HEK293 (cell line): ENCODE data around the gene SAE1.

Experiments used
- CTCF ChIA-PET: fragments of 350-600 bp; formaldehyde crosslinking; extraction: SDS; loops from one replicate; lab custom pipeline; 2021; ENCODE audit warnings: antibody characterized with exemption; lab: Yijun Ruan, JAX
- POLR2A ChIA-PET: fragments of 300-600 bp; formaldehyde crosslinking; extraction: SDS; loops from one replicate; lab custom pipeline; 2020; ENCODE audit warnings: antibody characterized with exemption, inconsistent platforms; lab: Yijun Ruan, JAX
- H3K27ac ChIP-seq: fragments of 200-500 bp; sonication (Bioruptor generic); 2 replicates; pipeline ENCODE4 v1.5.1; 2014; ENCODE audit warnings: low read depth, low read length, control low read depth, inconsistent platforms; ENCODE audit errors: extremely low read depth
- H3K36me3 ChIP-seq, 2 experiments: fragments of 200-500 bp in 1 of 2; sonication (Bioruptor generic) in 1 of 2; 1 replicate in 1 of 2; 2 replicates in 1 of 2; pipeline ENCODE4 v1.5.1; 2014 to 2017; ENCODE audit warnings: inconsistent platforms in 2 of 2, low read length in 2 of 2; ENCODE audit not compliant: control insufficient read depth in 2 of 2, insufficient read depth in 1 of 2
- H3K4me1 ChIP-seq: fragments of 200-500 bp; sonication (Bioruptor generic); 2 replicates; pipeline ENCODE4 v1.5.1; 2014; ENCODE audit warnings: mild to moderate bottlenecking, low read length, inconsistent platforms; ENCODE audit not compliant: control insufficient read depth, insufficient read depth
- H3K4me3 ChIP-seq: 2 replicates; pipeline ENCODE4 v1.5.1; 2011; ENCODE audit warnings: low read depth, mild to moderate bottlenecking, control low read depth, low read length, moderate library complexity
- H3K9me3 ChIP-seq: fragments of 200-500 bp; sonication (Bioruptor generic); 2 replicates; pipeline ENCODE4 v1.5.1; 2014; ENCODE audit warnings: low read depth, low read length, inconsistent platforms; ENCODE audit not compliant: control insufficient read depth, insufficient read depth
- BCL11A ChIP-seq: fragments of 450-650 bp; formaldehyde crosslinking; IDR thresholded peaks from 2 replicates; pipeline ENCODE4 v1.5.1; 2016; ENCODE audit warnings: low read depth, missing biosample characterization, missing genetic modification characterization
- MYNN ChIP-seq: fragments of 450-650 bp; formaldehyde crosslinking; IDR thresholded peaks from 2 replicates; pipeline ENCODE4 v1.5.1; 2016; ENCODE audit warnings: missing biosample characterization, missing genetic modification characterization, borderline replicate concordance
- SCRT1 ChIP-seq: fragments of 450-650 bp; formaldehyde crosslinking; IDR thresholded peaks from 2 replicates; pipeline ENCODE4 v1.5.1; 2016; ENCODE audit warnings: missing biosample characterization, missing genetic modification characterization, borderline replicate concordance
- SCRT2 ChIP-seq: fragments of 450-650 bp; formaldehyde crosslinking; IDR thresholded peaks from 2 replicates; pipeline ENCODE4 v1.5.1; 2016; ENCODE audit warnings: missing biosample characterization, missing genetic modification characterization
- ZBTB17 ChIP-seq: fragments of 450-650 bp; formaldehyde crosslinking; IDR thresholded peaks from 2 replicates; pipeline ENCODE4 v1.5.1; 2016; ENCODE audit warnings: missing biosample characterization, missing genetic modification characterization
- ZBTB20 ChIP-seq: fragments of 450-650 bp; formaldehyde crosslinking; IDR thresholded peaks from 2 replicates; pipeline ENCODE4 v1.5.1; 2016; ENCODE audit warnings: missing biosample characterization, missing genetic modification characterization
- ZBTB49 ChIP-seq: fragments of 450-650 bp; formaldehyde crosslinking; IDR thresholded peaks from 2 replicates; pipeline ENCODE4 v1.5.1; 2016; ENCODE audit warnings: missing biosample characterization, missing genetic modification characterization, low read depth
- ZEB2 ChIP-seq: fragments of 450-650 bp; formaldehyde crosslinking; IDR thresholded peaks from 2 replicates; pipeline ENCODE4 v1.5.1; 2016; ENCODE audit warnings: missing biosample characterization, missing genetic modification characterization
- ZNF18 ChIP-seq: fragments of 450-650 bp; formaldehyde crosslinking; IDR thresholded peaks from 2 replicates; pipeline ENCODE4 v1.5.1; 2016; ENCODE audit warnings: missing biosample characterization, missing genetic modification characterization
- ZNF19 ChIP-seq: fragments of 450-650 bp; formaldehyde crosslinking; IDR thresholded peaks from 2 replicates; pipeline ENCODE4; 2016; ENCODE audit warnings: missing biosample characterization, missing genetic modification characterization, low read depth
- ZNF398 ChIP-seq: fragments of 450-650 bp; formaldehyde crosslinking; IDR thresholded peaks from 2 replicates; pipeline ENCODE4 v1.5.1; 2017; ENCODE audit warnings: missing biosample characterization, missing genetic modification characterization
- ZNF449 ChIP-seq: fragments of 450-650 bp; formaldehyde crosslinking; IDR thresholded peaks from 2 replicates; pipeline ENCODE4 v1.5.1; 2017; ENCODE audit warnings: missing biosample characterization, mild to moderate bottlenecking, missing genetic modification characterization, moderate library complexity
- ZNF48 ChIP-seq: fragments of 450-650 bp; formaldehyde crosslinking; IDR thresholded peaks from 2 replicates; pipeline ENCODE4 v1.5.1; 2016; ENCODE audit warnings: missing biosample characterization, missing genetic modification characterization
- ZNF488 ChIP-seq: fragments of 450-650 bp; formaldehyde crosslinking; IDR thresholded peaks from 2 replicates; pipeline ENCODE4 v1.5.1; 2016; ENCODE audit warnings: missing biosample characterization, missing genetic modification characterization
- ZNF513 ChIP-seq: fragments of 450-650 bp; IDR thresholded peaks from 2 replicates; pipeline ENCODE4 v1.5.1; 2018; ENCODE audit warnings: missing biosample characterization, missing genetic modification characterization
- ZNF548 ChIP-seq: fragments of 450-650 bp; formaldehyde crosslinking; IDR thresholded peaks from 2 replicates; pipeline ENCODE4 v1.5.1; 2016; ENCODE audit warnings: missing biosample characterization, missing genetic modification characterization
- ZNF701 ChIP-seq: fragments of 450-650 bp; formaldehyde crosslinking; IDR thresholded peaks from 2 replicates; pipeline ENCODE4 v1.5.1; 2016; ENCODE audit warnings: missing biosample characterization, missing genetic modification characterization
- ZNF704 ChIP-seq: fragments of 450-650 bp; formaldehyde crosslinking; IDR thresholded peaks from 2 replicates; pipeline ENCODE4 v1.5.1; 2016; ENCODE audit warnings: missing biosample characterization, missing genetic modification characterization
- ZXDB ChIP-seq: fragments of 450-650 bp; formaldehyde crosslinking; IDR thresholded peaks from 2 replicates; pipeline ENCODE4 v1.5.1; 2016; ENCODE audit warnings: missing biosample characterization, missing genetic modification characterization

Gene SAE1

GRCh38 chr19:47209319-47210179 is 78.9 kb downstream of the SAE1 start:
- TF ChIP-seq ZNF488, result no peak
- TF ChIP-seq ZNF701 (tag by site-specific recombination), result no peak
- TF ChIP-seq ZBTB20 (tag by site-specific recombination), result peak; percentile 86
- TF ChIP-seq ZNF48, result no peak
- TF ChIP-seq SCRT2 (tag by site-specific recombination), result peak; percentile 93
- TF ChIP-seq ZXDB (tag by site-specific recombination), result no peak
- TF ChIP-seq ZNF18, result no peak
- TF ChIP-seq ZBTB17 (tag by site-specific recombination), result no peak
- TF ChIP-seq ZNF19, result no peak
- TF ChIP-seq ZNF398 (tag by site-specific recombination), result no peak
- peak; percentile 64; the same call in 1 of the 2 replicates for TF ChIP-seq SCRT1
- Histone ChIP-seq H3K4me3 (no peak overlapping the region), H3K27ac (peak overlapping the region; percentile 27; the same call in 1 of the 2 replicates), H3K4me1 (peaks cover 3% of the 10 kb centered on the region; the same call in 1 of the 2 replicates), H3K36me3 (peaks cover 41 to 67% of the 10 kb centered on the region in 2 experiments), H3K9me3 (no peaks in the 10 kb centered on the region)
- CTCF ChIA-PET, result interaction anchor here (0.6 to 9.4 kb wide), 30 partner anchors 8 to 196 kb away, joined by 3 to 316 read pairs (median 6); partner anchors contain the start of genes CCDC9 and SAE1
- POLR2A ChIA-PET, result interaction anchor here (1.3 to 6.2 kb wide), 4 partner anchors 16 to 96 kb away, joined by 5 to 101 read pairs (median 36); partner anchors contain the start of genes CCDC9 and ZC3H4

- H3K9me3 ChIP-seq, result no peaks in the 10 kb centered on the region
- H3K4me3 ChIP-seq, result no peak overlapping the region
- ChIA-PET POLR2A (interaction anchor here (0.7 to 6.2 kb wide), 11 partner anchors 10 to 97 kb away, joined by 3 to 101 read pairs (median 5); partner anchors contain the start of genes CCDC9, INAFM1, SAE1 and ZC3H4), CTCF (interaction anchor here (0.5 to 9.4 kb wide), 36 partner anchors 8 to 414 kb away, joined by 3 to 316 read pairs (median 5); partner anchors contain the start of genes CCDC9, SAE1 and ZC3H4)
- H3K36me3 ChIP-seq, result peaks cover 36 to 61% of the 10 kb centered on the region in 2 experiments
- H3K4me1 ChIP-seq, result peaks cover 3% of the 10 kb centered on the region; the same call in 1 of the 2 replicates
- H3K27ac ChIP-seq, result no peak overlapping the region
- TF ChIP-seq ZNF449 (no peak), ZNF548 (tag by site-specific recombination) (no peak), MYNN (tag by site-specific recombination) (no peak), ZNF704 (tag by site-specific recombination) (no peak), BCL11A (tag by site-specific recombination) (no peak), ZEB2 (tag by site-specific recombination) (no peak), ZNF513 (no peak), ZBTB49 (tag by site-specific recombination) (no peak)
Observed at GRCh38 chr19:47210180-47210490, 79.5 kb downstream of the SAE1 start.
